ENCODE data around the gene SLC46A2. TPM values are rescaled to one million over a fixed set of nuclear protein-coding genes. Genes with fewer than 3 reads are reported as not detected.
A peak's percentile ranks its signal among the peaks of the same experiment; 100 is the strongest.

Gene SLC46A2
- polyA plus RNA-seq (2013): not detected in 2 replicates

GRCh38 chr9:112890106-112891081, at the start of gene SLC46A2:
Gene SLC46A2, minus strand, starts transcription at chr9:112890876. Its CDS starts 195 bp downstream, at chr9:112890681.
- H3K36me3 ChIP-seq (ENCODE audit: control insufficient read depth in 1 of 2, insufficient read depth in 2 of 2, low read length in 2 of 2): no peaks in the 10 kb centered on the region
- H3K9ac ChIP-seq (ENCODE audit: low read length): no peak within 1 kb of the TSS
- H2BK120ac ChIP-seq (ENCODE audit: insufficient read depth, low read length, poor library complexity): no peak within 1 kb of the TSS
- H3K23ac ChIP-seq (ENCODE audit: low read length): no peak within 1 kb of the TSS
- H2AFZ ChIP-seq (ENCODE audit: insufficient read depth, low read length, poor library complexity): no peak within 1 kb of the TSS
- no peak within 1 kb of the TSS for H2AK5ac ChIP-seq (ENCODE audit: low read length)
- DNase-seq: peak in 1 of 2 donors; percentile 17
- H4K8ac ChIP-seq (ENCODE audit: low read depth, low read length): no peak within 1 kb of the TSS
- no peak within 1 kb of the TSS for H4K91ac ChIP-seq (ENCODE audit: low read depth, low read length)
- H3K27ac ChIP-seq (ENCODE audit: low read depth, low read length): no peak within 1 kb of the TSS
- H2BK5ac ChIP-seq (ENCODE audit: low read depth, low read length, poor library complexity): no peak within 1 kb of the TSS
- H2BK12ac ChIP-seq (ENCODE audit: low read length): no peak within 1 kb of the TSS
- H3K27me3 ChIP-seq (ENCODE audit: insufficient read depth, low read length): peaks cover 15% of the 10 kb centered on the region
- H3K4me2 ChIP-seq (ENCODE audit: low read length): peak within 1 kb of the TSS; percentile 92
- H3K18ac ChIP-seq (ENCODE audit: low read length): no peak within 1 kb of the TSS
- H3K4me3 ChIP-seq (ENCODE audit: low read depth, low read length): peak within 1 kb of the TSS; percentile 55
- H4K12ac ChIP-seq (ENCODE audit: low read depth, low read length): no peak within 1 kb of the TSS
- peaks cover 7 to 8% of the 10 kb centered on the region in 2 experiments for H3K4me1 ChIP-seq (ENCODE audit: control insufficient read depth in 1 of 2, insufficient read depth in 2 of 2, low read length in 2 of 2)
- no peak within 1 kb of the TSS for H3K4ac ChIP-seq (ENCODE audit: low read depth, low read length)
- H3K79me1 ChIP-seq (ENCODE audit: low read length): no peaks in the 10 kb centered on the region
- H3K79me2 ChIP-seq (ENCODE audit: control insufficient read depth, insufficient read depth, low read length, poor library complexity): no peaks in the 10 kb centered on the region
- no peak within 1 kb of the TSS for H3K14ac ChIP-seq (ENCODE audit: low read length)
- WGBS (ENCODE audit: extremely low coverage, insufficient coverage, insufficient read length): no CpG with 5 or more reads among the region's 78 CpGs
- H3K9me3 ChIP-seq (ENCODE audit: insufficient read depth, low read depth, low read length): peaks cover 5% of the 10 kb centered on the region

GRCh38 chr9:112939418-112939817, 48.7 kb upstream of the SLC46A2 start:
- Histone ChIP-seq H2AK5ac (ENCODE audit: low read length) (no peak overlapping the region), H3K4me2 (ENCODE audit: low read length) (no peak overlapping the region), H3K9me3 (ENCODE audit: insufficient read depth, low read depth, low read length) (peaks cover 2% of the 10 kb centered on the region)

GRCh38 chr9:112933696-112934095, 43.0 kb upstream of the SLC46A2 start:
- Histone ChIP-seq H3K27me3 (ENCODE audit: insufficient read depth, low read length) (no peaks in the 10 kb centered on the region), H2BK120ac (ENCODE audit: insufficient read depth, low read length, poor library complexity) (no peak overlapping the region), H3K9me3 (ENCODE audit: insufficient read depth, low read depth, low read length) (peaks cover 1% of the 10 kb centered on the region), H3K79me1 (ENCODE audit: low read length) (no peaks in the 10 kb centered on the region), H3K23ac (ENCODE audit: low read length) (no peak overlapping the region), H3K27ac (ENCODE audit: low read depth, low read length) (no peak overlapping the region), H3K4ac (ENCODE audit: low read depth, low read length) (no peak overlapping the region), H2AFZ (ENCODE audit: insufficient read depth, low read length, poor library complexity) (no peak overlapping the region), H2BK5ac (ENCODE audit: low read depth, low read length, poor library complexity) (no peak overlapping the region), H4K12ac (ENCODE audit: low read depth, low read length) (no peak overlapping the region), H3K18ac (ENCODE audit: low read length) (no peak overlapping the region), H2BK12ac (ENCODE audit: low read length) (no peak overlapping the region), H4K91ac (ENCODE audit: low read depth, low read length) (no peak overlapping the region), H3K9ac (ENCODE audit: low read length) (no peak overlapping the region), H4K8ac (ENCODE audit: low read depth, low read length) (no peak overlapping the region), H3K4me2 (ENCODE audit: low read length) (no peak overlapping the region), H3K4me3 (ENCODE audit: low read depth, low read length) (no peak overlapping the region), H3K36me3 (ENCODE audit: control insufficient read depth in 1 of 2, insufficient read depth in 2 of 2, low read length in 2 of 2) (no peaks in the 10 kb centered on the region), H3K14ac (ENCODE audit: low read length) (no peak overlapping the region), H2AK5ac (ENCODE audit: low read length) (no peak overlapping the region), H3K4me1 (ENCODE audit: control insufficient read depth in 1 of 2, insufficient read depth in 2 of 2, low read length in 2 of 2) (peaks cover 0 to 4% of the 10 kb centered on the region in 2 experiments), H3K79me2 (ENCODE audit: control insufficient read depth, insufficient read depth, low read length, poor library complexity) (peaks cover 2% of the 10 kb centered on the region)
- WGBS (ENCODE audit: extremely low coverage, insufficient coverage, insufficient read length): no CpG with 5 or more reads among the region's 2 CpGs
- no peak for DNase-seq

More at GRCh38 chr9:112939418-112939817, 48.7 kb upstream of the SLC46A2 start:
- Histone ChIP-seq H4K8ac (ENCODE audit: low read depth, low read length) (no peak overlapping the region), H4K91ac (ENCODE audit: low read depth, low read length) (no peak overlapping the region), H3K4me3 (ENCODE audit: low read depth, low read length) (no peak overlapping the region), H3K27ac (ENCODE audit: low read depth, low read length) (no peak overlapping the region), H3K4ac (ENCODE audit: low read depth, low read length) (no peak overlapping the region), H3K23ac (ENCODE audit: low read length) (no peak overlapping the region), H4K12ac (ENCODE audit: low read depth, low read length) (no peak overlapping the region), H3K79me2 (ENCODE audit: control insufficient read depth, insufficient read depth, low read length, poor library complexity) (no peaks in the 10 kb centered on the region), H3K36me3 (ENCODE audit: control insufficient read depth in 1 of 2, insufficient read depth in 2 of 2, low read length in 2 of 2) (no peaks in the 10 kb centered on the region), H3K4me1 (ENCODE audit: control insufficient read depth in 1 of 2, insufficient read depth in 2 of 2, low read length in 2 of 2) (no peaks in the 10 kb centered on the region), H3K18ac (ENCODE audit: low read length) (no peak overlapping the region), H2AFZ (ENCODE audit: insufficient read depth, low read length, poor library complexity) (no peak overlapping the region), H2BK12ac (ENCODE audit: low read length) (no peak overlapping the region), H2BK120ac (ENCODE audit: insufficient read depth, low read length, poor library complexity) (no peak overlapping the region), H3K9ac (ENCODE audit: low read length) (no peak overlapping the region), H3K14ac (ENCODE audit: low read length) (no peak overlapping the region), H3K27me3 (ENCODE audit: insufficient read depth, low read length) (no peaks in the 10 kb centered on the region), H2BK5ac (ENCODE audit: low read depth, low read length, poor library complexity) (no peak overlapping the region), H3K79me1 (ENCODE audit: low read length) (no peaks in the 10 kb centered on the region)
- DNase-seq: no peak

- Histone ChIP-seq H3K79me2 (ENCODE audit: control insufficient read depth, insufficient read depth, low read length, poor library complexity) (peaks cover 2% of the 10 kb centered on the region), H2AFZ (ENCODE audit: insufficient read depth, low read length, poor library complexity) (no peak overlapping the region), H3K36me3 (ENCODE audit: control insufficient read depth in 1 of 2, insufficient read depth in 2 of 2, low read length in 2 of 2) (no peaks in the 10 kb centered on the region), H2BK12ac (ENCODE audit: low read length) (no peak overlapping the region), H3K27ac (ENCODE audit: low read depth, low read length) (no peak overlapping the region), H2AK5ac (ENCODE audit: low read length) (no peak overlapping the region), H3K4me1 (ENCODE audit: control insufficient read depth in 1 of 2, insufficient read depth in 2 of 2, low read length in 2 of 2) (peaks cover 0 to 4% of the 10 kb centered on the region in 2 experiments), H3K14ac (ENCODE audit: low read length) (no peak overlapping the region), H4K8ac (ENCODE audit: low read depth, low read length) (no peak overlapping the region), H3K23ac (ENCODE audit: low read length) (no peak overlapping the region), H2BK5ac (ENCODE audit: low read depth, low read length, poor library complexity) (no peak overlapping the region), H3K18ac (ENCODE audit: low read length) (no peak overlapping the region), H3K79me1 (ENCODE audit: low read length) (no peaks in the 10 kb centered on the region), H4K12ac (ENCODE audit: low read depth, low read length) (no peak overlapping the region), H3K4me3 (ENCODE audit: low read depth, low read length) (no peak overlapping the region), H4K91ac (ENCODE audit: low read depth, low read length) (no peak overlapping the region), H3K27me3 (ENCODE audit: insufficient read depth, low read length) (no peaks in the 10 kb centered on the region), H3K4ac (ENCODE audit: low read depth, low read length) (no peak overlapping the region), H2BK120ac (ENCODE audit: insufficient read depth, low read length, poor library complexity) (no peak overlapping the region), H3K9ac (ENCODE audit: low read length) (no peak overlapping the region), H3K9me3 (ENCODE audit: insufficient read depth, low read depth, low read length) (peaks cover 1% of the 10 kb centered on the region), H3K4me2 (ENCODE audit: low read length) (no peak overlapping the region)
- DNase-seq: peak in 1 of 2 donors; percentile 42
- WGBS (ENCODE audit: extremely low coverage, insufficient coverage, insufficient read length): no CpG with 5 or more reads among the region's 8 CpGs
Measured at GRCh38 chr9:112925058-112925641, 34.5 kb upstream of the SLC46A2 start.

Data from trophoblast cell (in vitro differentiated cells and primary cell).